HAP-1 (cell line): ENCODE measurements around the gene PIGH.
"Not testable (repeated sequence)": the region's sequence is repeated elsewhere in the genome, so short reads cannot be mapped to it uniquely, and the experiment has no call there.

ENCODE experiments used
- DNase-seq, 2 experiments: peaks; one replicate each; pipeline ENCODE4 v3.0.0-alpha.2; 2016 to 2020; ENCODE audit warnings: low spot score in 2 of 2
- H3K27me3 ChIP-seq: fragments of 250-450 bp; sonication (Bioruptor Pico); 2 replicates; pipeline ENCODE4 v1.5.1; 2020; ENCODE audit warnings: low read depth, mild to moderate bottlenecking, moderate library complexity
- H3K36me3 ChIP-seq: fragments of 250-450 bp; sonication (Bioruptor Pico); replicated peaks from 2 replicates; pipeline ENCODE4 v1.5.1; 2020; ENCODE audit warnings: mild to moderate bottlenecking
- H3K4me1 ChIP-seq: fragments of 250-450 bp; sonication (Bioruptor Pico); 2 replicates; pipeline ENCODE4 v1.5.1; 2020; ENCODE audit warnings: mild to moderate bottlenecking
- H3K4me3 ChIP-seq: fragments of 250-450 bp; sonication (Bioruptor Pico); 2 replicates; pipeline ENCODE4 v1.5.1; 2020; ENCODE audit warnings: mild to moderate bottlenecking, moderate library complexity
- H3K9me3 ChIP-seq: fragments of 250-450 bp; sonication (Bioruptor Pico); 2 replicates; pipeline ENCODE4 v1.5.1; 2020; ENCODE audit warnings: mild to moderate bottlenecking, moderate library complexity
- in situ Hi-C: fragments of 300-500 bp; cut with MboI; formaldehyde crosslinking; loops from 3 replicates; pipeline ENCODE4 v1.14.3; 2020; ENCODE audit warnings: low sequenced_read_pairs, inconsistent platforms, mixed read lengths

The PIGH gene

DNA sequence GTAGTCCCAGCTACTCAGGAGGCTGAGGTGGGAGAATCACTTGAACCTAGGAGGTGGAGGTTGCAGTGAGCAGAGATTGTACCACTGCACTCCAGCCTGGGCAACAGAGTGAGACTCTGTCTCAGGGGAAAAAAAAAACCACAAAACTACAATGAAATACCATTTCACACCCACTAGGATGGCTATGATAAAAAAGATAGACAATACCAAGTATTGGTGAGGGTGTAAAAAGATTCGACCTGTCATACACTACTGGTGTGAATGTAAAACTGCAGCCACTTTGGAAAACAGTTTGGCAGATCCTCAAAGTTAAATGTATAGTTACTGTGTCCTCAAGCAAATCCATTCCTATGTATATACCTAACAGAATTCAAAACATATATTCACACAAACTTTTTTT, 26.1 kb upstream of the PIGH start:
- in situ Hi-C loops, H3K9me3 ChIP-seq, H3K4me1 ChIP-seq, H3K4me3 ChIP-seq, DNase-seq, H3K27me3 ChIP-seq, H3K36me3 ChIP-seq: not testable (repeated sequence)

GRCh38 chr14:67623114-67623513, 23.0 kb upstream of the PIGH start:
- H3K27me3 ChIP-seq: no peaks in the 10 kb centered on the region
- H3K9me3 ChIP-seq: no peaks in the 10 kb centered on the region
- H3K36me3 ChIP-seq: peaks cover 12% of the 10 kb centered on the region; the same call in 1 of the 2 replicates
- in situ Hi-C loops: no loop called here
- DNase-seq: no peak
- H3K4me3 ChIP-seq: no peak overlapping the region
- H3K4me1 ChIP-seq: peaks cover 9% of the 10 kb centered on the region

- Histone ChIP-seq H3K36me3 (peaks cover 12% of the 10 kb centered on the region; the same call in 1 of the 2 replicates), H3K9me3 (no peaks in the 10 kb centered on the region), H3K4me1 (peaks cover 9% of the 10 kb centered on the region), H3K4me3 (no peak overlapping the region), H3K27me3 (no peaks in the 10 kb centered on the region)
- in situ Hi-C loops: no loop called here
- DNase-seq: no peak
Observed at GRCh38 chr14:67622675-67623074, 22.6 kb upstream of the PIGH start.

DNA sequence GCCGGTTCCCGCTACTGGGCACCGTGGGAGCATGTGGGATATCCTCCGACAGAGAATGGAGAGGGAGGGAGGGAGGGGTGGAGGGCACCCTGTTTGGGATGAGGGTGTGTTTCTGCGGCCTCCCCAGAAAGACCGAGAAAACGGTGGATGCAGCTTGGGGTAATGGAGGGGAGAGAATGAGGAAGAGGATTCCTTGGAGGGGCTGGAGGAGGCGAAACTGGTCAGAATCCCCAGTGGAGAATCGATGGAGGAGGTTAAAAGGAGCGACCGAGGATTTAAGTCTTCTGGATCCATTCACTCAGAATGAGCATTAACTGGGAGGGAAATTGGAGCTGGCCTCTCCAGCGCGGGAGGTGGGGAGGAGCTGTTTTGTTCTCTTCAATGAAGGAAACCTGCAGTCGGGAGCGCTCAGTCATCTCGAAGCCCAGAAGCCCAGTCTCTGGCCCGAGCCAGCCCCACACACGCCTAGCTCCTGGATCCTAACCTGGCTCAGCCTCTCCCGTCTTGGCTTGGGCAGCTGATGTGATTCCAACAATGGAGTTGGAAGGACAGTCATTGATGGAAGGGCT, 20.2 kb upstream of the PIGH start:
- Histone ChIP-seq H3K9me3 (no peaks in the 10 kb centered on the region), H3K36me3 (peaks cover 12% of the 10 kb centered on the region; the same call in 1 of the 2 replicates), H3K4me3 (peak overlapping the region; percentile 74), H3K4me1 (peaks cover 9% of the 10 kb centered on the region), H3K27me3 (no peaks in the 10 kb centered on the region)
- peak; percentile 43 to 67 for DNase-seq
- in situ Hi-C loops: no loop called here

- peak within 1 kb of the TSS; percentile 74 for H3K4me3 ChIP-seq
- H3K27me3 ChIP-seq: no peaks in the 10 kb centered on the region
- no peaks in the 10 kb centered on the region for H3K9me3 ChIP-seq
- peaks cover 12% of the 10 kb centered on the region; the same call in 1 of the 2 replicates for H3K36me3 ChIP-seq
- in situ Hi-C loops: no loop called here
- peak; percentile 96 to 99 for DNase-seq
- peaks cover 9% of the 10 kb centered on the region for H3K4me1 ChIP-seq
Observed at GRCh38 chr14:67619446-67620216, 19.6 kb upstream of the PIGH start, which contains the start of gene ARG2. Gene ARG2 (plus strand): TSS chr14:67619920. CDS start chr14:67619978, 58 bp downstream.

DNA sequence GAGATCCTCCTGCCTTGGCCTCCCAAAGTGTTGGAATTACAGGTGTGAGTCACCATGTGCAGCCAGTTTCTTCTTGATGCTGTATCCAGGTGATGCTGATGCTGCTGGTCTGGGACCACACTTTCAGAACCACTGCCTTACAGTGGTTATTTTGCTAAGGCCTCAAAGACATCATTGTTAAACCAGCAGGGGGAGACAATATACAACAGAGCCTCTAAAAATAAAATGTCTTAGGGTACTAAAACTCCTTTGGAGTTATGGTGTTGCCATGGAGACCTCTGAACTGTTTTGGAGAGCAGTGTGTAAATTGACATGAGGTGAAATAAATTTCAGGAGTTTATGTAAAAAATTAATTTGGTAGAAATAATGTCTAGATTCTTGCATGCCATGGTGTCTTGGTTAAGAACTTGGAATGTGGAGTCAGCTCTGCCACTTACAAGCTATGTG, 18.6 kb upstream of the PIGH start:
- in situ Hi-C loops: no loop called here
- H3K27me3 ChIP-seq: no peaks in the 10 kb centered on the region
- H3K4me3 ChIP-seq: no peak overlapping the region
- peak; percentile 54 to 86 for DNase-seq
- peaks cover 9% of the 10 kb centered on the region for H3K4me1 ChIP-seq
- peaks cover 12% of the 10 kb centered on the region; the same call in 1 of the 2 replicates for H3K36me3 ChIP-seq
- no peaks in the 10 kb centered on the region for H3K9me3 ChIP-seq

GRCh38 chr14:67610491-67610890, 10.4 kb upstream of the PIGH start:
- Histone ChIP-seq H3K4me1 (peaks cover 13% of the 10 kb centered on the region), H3K27me3 (no peaks in the 10 kb centered on the region), H3K9me3 (no peaks in the 10 kb centered on the region), H3K36me3 (no peaks in the 10 kb centered on the region), H3K4me3 (no peak overlapping the region)
- in situ Hi-C loops: no loop called here
- DNase-seq: no peak

GRCh38 chr14:67609642-67610310, 9.7 kb upstream of the PIGH start:
- Histone ChIP-seq H3K36me3 (no peaks in the 10 kb centered on the region), H3K9me3 (no peaks in the 10 kb centered on the region), H3K4me1 (peaks cover 13% of the 10 kb centered on the region), H3K27me3 (no peaks in the 10 kb centered on the region), H3K4me3 (no peak overlapping the region)
- DNase-seq: peak; percentile 71
- in situ Hi-C loops: no loop called here

- H3K27me3 ChIP-seq: no peaks in the 10 kb centered on the region
- DNase-seq: no peak
- H3K4me1 ChIP-seq: peaks cover 13% of the 10 kb centered on the region
- no peaks in the 10 kb centered on the region for H3K9me3 ChIP-seq
- in situ Hi-C loops: no loop called here
- no peaks in the 10 kb centered on the region for H3K36me3 ChIP-seq
- H3K4me3 ChIP-seq: no peak overlapping the region
Observed at GRCh38 chr14:67607646-67608045, 7.6 kb upstream of the PIGH start.

GRCh38 chr14:67602995-67603545, 3.0 kb upstream of the PIGH start:
- Histone ChIP-seq H3K27me3 (no peaks in the 10 kb centered on the region), H3K9me3 (no peaks in the 10 kb centered on the region), H3K4me1 (peaks cover 3% of the 10 kb centered on the region), H3K36me3 (no peaks in the 10 kb centered on the region), H3K4me3 (no peak overlapping the region)
- in situ Hi-C loops: no loop called here
- DNase-seq: no peak

DNA sequence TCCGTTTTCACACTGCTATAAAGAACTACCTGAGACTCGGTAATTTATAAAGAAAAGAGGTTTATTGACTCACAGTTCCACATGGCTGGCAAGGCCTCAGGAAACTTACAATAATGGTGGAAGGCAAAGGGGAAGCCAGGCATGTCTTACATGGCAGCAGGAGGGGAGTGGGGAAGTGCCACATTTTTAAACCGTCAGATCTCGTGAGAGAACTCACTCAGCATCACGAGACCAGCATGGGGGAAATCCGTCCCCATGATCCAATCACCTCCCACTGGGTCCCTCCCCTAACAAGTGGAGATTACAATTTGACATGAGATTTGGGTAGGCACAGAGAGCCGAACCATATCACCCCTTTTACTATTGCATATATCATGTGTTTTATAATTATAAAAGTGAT, 2.0 kb upstream of the PIGH start:
- H3K4me1 ChIP-seq: peaks cover 3% of the 10 kb centered on the region
- no peak overlapping the region for H3K4me3 ChIP-seq
- H3K36me3 ChIP-seq: no peaks in the 10 kb centered on the region
- no peaks in the 10 kb centered on the region for H3K9me3 ChIP-seq
- DNase-seq: no peak
- in situ Hi-C loops: no loop called here
- no peaks in the 10 kb centered on the region for H3K27me3 ChIP-seq

DNA sequence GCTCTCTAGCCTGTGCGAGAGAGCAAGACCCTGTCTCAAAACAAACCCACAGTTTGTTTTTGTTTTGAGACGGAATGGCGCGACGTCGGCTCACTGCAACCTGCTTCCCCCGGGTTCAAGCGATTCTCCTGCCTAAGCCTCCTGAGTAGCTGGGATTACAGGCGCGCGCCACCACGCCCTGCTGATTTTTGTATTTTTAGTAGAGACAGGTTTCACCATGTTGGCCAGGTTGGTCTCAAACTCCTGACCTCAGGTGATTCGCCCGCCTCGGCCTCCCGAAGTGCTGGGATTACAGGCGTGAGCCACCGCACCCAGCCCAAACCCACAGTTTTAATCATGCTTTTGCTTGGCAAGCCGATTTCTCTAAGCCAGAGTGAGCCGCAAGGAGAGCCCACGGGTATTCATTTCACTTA, 500 bp upstream of the PIGH start:
- DNase-seq, in situ Hi-C loops, H3K4me1 ChIP-seq, H3K36me3 ChIP-seq, H3K9me3 ChIP-seq, H3K27me3 ChIP-seq: not testable (repeated sequence)
- H3K4me3 ChIP-seq: peak overlapping the region; percentile 75

GRCh38 chr14:67595392-67595791, 4.7 kb downstream of the PIGH start:
- DNase-seq: no peak
- Histone ChIP-seq H3K27me3 (no peaks in the 10 kb centered on the region), H3K36me3 (peaks cover 21% of the 10 kb centered on the region), H3K9me3 (no peaks in the 10 kb centered on the region), H3K4me1 (peaks cover 1% of the 10 kb centered on the region), H3K4me3 (no peak overlapping the region)
- in situ Hi-C loops: no loop called here

- DNase-seq, H3K4me1 ChIP-seq, H3K4me3 ChIP-seq, in situ Hi-C loops, H3K9me3 ChIP-seq, H3K27me3 ChIP-seq: not testable (repeated sequence)
- H3K36me3 ChIP-seq: peaks cover 32% of the 10 kb centered on the region
Observed at GRCh38 chr14:67593650-67594049, 6.4 kb downstream of the PIGH start.
